K562 (cell line): Measurements from ENCODE around the gene NEDD9. TPM values are rescaled to one million over a fixed set of nuclear protein-coding genes. Genes with fewer than 3 reads are reported as not detected.

Experiments used
- ATAC-seq: fragments of 200-7000 bp; cut with Tn5 transposase; 3 replicates; pipeline ENCODE4 v1.9.1; 2020; ENCODE audit warnings: moderate library complexity
- BruUV-seq: library from RNA; stranded (reverse); fragments of 400-500 nt; replicated peaks from 2 replicates; lab custom pipeline; 2021; lab: Mats Ljungman, UMichigan
- CTCF ChIA-PET: fragments of 300-600 bp; formaldehyde crosslinking; extraction: SDS; loops from one replicate; lab custom pipeline; 2021; ENCODE audit warnings: low intra/inter-chr PET ratio; lab: Yijun Ruan, JAX
- POLR2A ChIA-PET: fragments of 300-600, 350-650 bp; sonication (Branson Sonifier 250); formaldehyde crosslinking; extraction: SDS; loops from one replicate; lab custom pipeline; 2021; ENCODE audit warnings: antibody characterized with exemption, inconsistent platforms; lab: Yijun Ruan, JAX
- DNase-seq, 4 experiments: peaks; one replicate each; pipeline versions ENCODE4 v3.0.0 to v3.0.0-alpha.2; 2011 to 2018; ENCODE audit warnings: low spot score in 3 of 4, mixed read lengths in 3 of 4; ENCODE audit errors: extremely low read depth in 1 of 4
- FAIRE-seq: peaks from 2 replicates; lab custom pipeline; 2011; peaks lifted over from hg19 to GRCh38; lab: Jason Lieb, UNC
- H2AFZ ChIP-seq: 2 replicates; pipeline ENCODE4 v1.6.0; 2011; ENCODE audit warnings: low read depth, low read length, control low read depth, inconsistent platforms
- H3K27ac ChIP-seq: fragments of 200-600 bp; 3 replicates; pipeline ENCODE4 v1.8.0; 2011; ENCODE audit warnings: low read depth, mild to moderate bottlenecking, control low read depth, inconsistent platforms, low read length, moderate library complexity, mixed read lengths; ENCODE audit errors: extremely low read depth
- H3K27me3 ChIP-seq, 2 experiments: fragments of 300-600 bp in 1 of 2; 2 replicates in 1 of 2; 3 replicates in 1 of 2; pipeline versions ENCODE4 v1.6.0 to v1.8.0; 2011; ENCODE audit warnings: inconsistent platforms in 2 of 2, low read length in 2 of 2, mild to moderate bottlenecking in 1 of 2, mixed read lengths in 1 of 2, moderate library complexity in 1 of 2; ENCODE audit not compliant: control insufficient read depth in 2 of 2, insufficient read depth in 2 of 2
- H3K36me3 ChIP-seq: fragments of 300-600 bp; 3 replicates; pipeline ENCODE4 v1.8.0; 2011; ENCODE audit warnings: mild to moderate bottlenecking, low read length, inconsistent platforms; ENCODE audit not compliant: control insufficient read depth, insufficient read depth
- H3K4me1 ChIP-seq, 2 experiments: fragments of 200-600 bp in 1 of 2; replicated peaks in 1 of 2; 2 replicates in 1 of 2; 3 replicates in 1 of 2; pipeline versions ENCODE4 v1.5.1 to v1.8.0; 2011; ENCODE audit warnings: inconsistent platforms in 2 of 2, low read length in 2 of 2, mild to moderate bottlenecking in 1 of 2, mixed read lengths in 1 of 2, moderate library complexity in 1 of 2; ENCODE audit not compliant: control insufficient read depth in 2 of 2, insufficient read depth in 2 of 2
- H3K4me2 ChIP-seq: 2 replicates; pipeline ENCODE4 v1.6.1; 2011; ENCODE audit warnings: low read length, control low read depth, inconsistent platforms, mixed read lengths; ENCODE audit not compliant: insufficient read depth
- H3K4me3 ChIP-seq: fragments of 200-600 bp; sonication (generic), shearing (Covaris generic); 2 replicates; pipeline ENCODE4 v1.5.1; 2016; ENCODE audit warnings: control low read depth, inconsistent platforms
- H3K79me2 ChIP-seq: fragments of 200-600 bp; 3 replicates; pipeline ENCODE4 v1.8.0; 2011; ENCODE audit warnings: low read length, inconsistent platforms; ENCODE audit not compliant: control insufficient read depth, insufficient read depth
- H3K9ac ChIP-seq, 2 experiments: 2 replicates each; pipeline versions ENCODE4 v1.6.0 to v1.6.1; 2011; ENCODE audit warnings: low read depth in 2 of 2, low read length in 2 of 2, control low read depth in 1 of 2, inconsistent platforms in 1 of 2, mild to moderate bottlenecking in 1 of 2, mixed read lengths in 1 of 2; ENCODE audit not compliant: insufficient read depth in 1 of 2
- H3K9me1 ChIP-seq: one replicate; pipeline ENCODE4 v1.6.0; 2011; ENCODE audit warnings: inconsistent platforms, mild to moderate bottlenecking, low read length, moderate library complexity; ENCODE audit not compliant: control insufficient read depth, insufficient read depth
- H3K9me3 ChIP-seq: replicated peaks from 2 replicates; pipeline ENCODE4 v1.5.1; 2011; ENCODE audit warnings: low read depth, low read length, inconsistent platforms; ENCODE audit not compliant: control insufficient read depth, insufficient read depth
- H4K20me1 ChIP-seq: replicated peaks from 2 replicates; pipeline ENCODE4 v1.6.1; 2011; ENCODE audit warnings: low read length, inconsistent platforms, mixed read lengths; ENCODE audit not compliant: control insufficient read depth, insufficient read depth
- CREB1 ChIP-seq, 2 experiments: sonication (generic) in 1 of 2; formaldehyde crosslinking in 1 of 2; IDR thresholded peaks; 2 replicates each; pipeline versions ENCODE4 v1.6.1 to v1.8.0; 2012 to 2022; ENCODE audit warnings: inconsistent platforms in 1 of 2, mild to moderate bottlenecking in 1 of 2, missing genetic modification reagents in 1 of 2, moderate library complexity in 1 of 2
- HNRNPH1 ChIP-seq: fragments of 200-400 bp; formaldehyde crosslinking; optimal IDR thresholded peaks from 2 replicates; pipeline ENCODE3; 2017; ENCODE audit warnings: low read depth, mild to moderate bottlenecking, low read length, moderate library complexity
- MCM2 ChIP-seq: fragments of 450-650 bp; IDR thresholded peaks from 2 replicates; pipeline ENCODE4 v1.6.1; 2017; ENCODE audit warnings: low read depth, mild to moderate bottlenecking
- TCF7 ChIP-seq: sonication (generic); IDR thresholded peaks from 2 replicates; pipeline ENCODE4 v1.6.1; 2016; ENCODE audit warnings: antibody characterized with exemption, borderline replicate concordance
- WGBS: fragments of 100-300 bp; shearing (Covaris generic); methylation state at CpG from one replicate; pipeline ENCODE4 v1.1.6; 2016; ENCODE audit warnings: low coverage, mixed read lengths; ENCODE audit not compliant: insufficient coverage; ENCODE audit errors: missing lambda C conversion rate; 5-methylcytosine and 5-hydroxymethylcytosine counted together
- in situ Hi-C: fragments of 300-500 bp; cut with MboI; formaldehyde crosslinking; loops from 4 replicates; pipeline ENCODE4 v1.15.0; 2018; ENCODE audit warnings: inconsistent platforms, mixed read lengths
- intact Hi-C: fragments of 100-400 bp; cut with micrococcal nuclease; formaldehyde crosslinking; loops from 2 replicates; pipeline ENCODE4 v1.14.2; 2022
- polyA plus RNA-seq, 8 experiments: library from polyadenylated mRNA; depleted of rRNA in 4 of 8; stranded (reverse) in 5 of 8; unstranded in 3 of 8; fragments of >200 nt; fragmentation: Nextera tagmentation in 2 of 8; fragmentation: Illumina TruSeq in 1 of 8; extraction: Ambion mirVana in 2 of 8; extraction: Trizol in 1 of 8; gene quantifications; 2 replicates each; pipeline versions ENCODE4 v1.2.1 to v1.2.3, GENCODE V29; 2011 to 2014; ENCODE audit warnings: inconsistent platforms in 1 of 8, missing spikeins in 1 of 8
- total RNA-seq, 7 experiments: library from RNA; depleted of rRNA in 6 of 7; stranded (reverse); fragments of >200 nt in 6 of 7; fragmentation: Illumina TruSeq in 2 of 7; extraction: Trizol in 2 of 7; gene quantifications; 2 replicates each; pipeline versions ENCODE4 v1.2.1 to v1.2.3, GENCODE V29; 2011 to 2021; ENCODE audit warnings: low replicate concordance in 1 of 7

The NEDD9 gene
- total and polyA plus RNA-seq, 9 of the 15 experiments (the other 6 are each of a cell fraction or from before 2014, with no cell fraction given): 0.04 to 0.18 (median 0.15) TPM; not detected in 6

DNA sequence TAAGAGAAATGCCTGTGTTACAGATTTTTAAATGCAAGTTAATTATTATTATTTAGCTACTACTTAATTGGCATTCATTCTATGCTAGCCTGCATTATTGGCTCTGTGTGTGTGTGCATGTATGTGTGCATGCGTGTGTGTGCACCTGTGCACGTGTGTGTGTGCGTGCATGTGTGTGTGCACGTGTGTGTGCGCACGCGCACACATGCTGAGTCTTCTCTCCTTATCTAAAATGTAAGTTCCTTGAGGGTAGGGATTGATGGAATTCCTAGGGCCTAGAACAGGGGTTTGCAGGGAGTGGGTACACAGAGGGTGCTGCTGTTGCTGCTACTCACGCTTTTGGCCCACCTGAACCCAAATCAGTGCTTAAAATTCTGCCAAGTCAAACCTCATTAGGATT lies 43.8 kb upstream of the NEDD9 start:
- Histone ChIP-seq H3K4me3 (no peak overlapping the region), H3K27ac (no peak overlapping the region), H3K9ac (no peak overlapping the region), H3K9me1 (no peaks in the 10 kb centered on the region), H2AFZ (no peak overlapping the region), H3K9me3 (no peaks in the 10 kb centered on the region), H3K36me3 (no peaks in the 10 kb centered on the region), H3K79me2 (no peaks in the 10 kb centered on the region), H4K20me1 (no peaks in the 10 kb centered on the region; the same call in 1 of the 2 replicates), H3K4me2 (no peak overlapping the region), H3K4me1 (no peaks in the 10 kb centered on the region), H3K27me3 (peaks cover 20 to 54% of the 10 kb centered on the region in 2 experiments)
- intact Hi-C loops (no loop called here), in situ Hi-C loops (no loop called here)
- DNase-seq (no peak), ATAC-seq (no peak), FAIRE-seq (no peak)
- TF ChIP-seq HNRNPH1: no peak
- no peak for TF ChIP-seq MCM2
- TF ChIP-seq TCF7: no peak
- POLR2A ChIA-PET: no interaction called here
- CTCF ChIA-PET: no interaction called here
- WGBS: 3% methylated on average over 8 of the region's 8 CpGs
- no TSS peak for BruUV-seq

DNA sequence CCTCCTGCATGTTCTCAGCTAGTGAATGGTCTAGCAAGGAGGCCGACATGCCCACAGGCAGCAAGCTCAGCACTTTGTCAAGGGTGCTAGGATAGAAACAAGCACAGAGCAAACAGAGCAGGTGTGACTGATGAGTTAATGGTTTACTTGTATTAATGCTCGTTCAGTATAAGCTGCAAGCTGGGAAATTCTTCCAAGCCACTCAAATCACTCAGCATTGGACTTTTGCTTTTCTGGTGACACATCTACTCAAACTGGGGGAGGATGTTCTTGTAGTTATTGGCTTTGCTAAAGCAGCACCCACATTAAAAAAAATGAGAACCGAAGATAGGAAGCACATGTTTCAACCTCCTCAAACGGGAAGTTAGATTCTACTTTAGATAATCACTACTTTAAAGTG lies 43.1 kb upstream of the NEDD9 start:
- no TSS peak for BruUV-seq
- peaks cover 22 to 56% of the 10 kb centered on the region in 2 experiments for H3K27me3 ChIP-seq
- in situ Hi-C loops: no loop called here

More for the DNA sequence above, 43.1 kb upstream of the NEDD9 start:
- H3K4me2 ChIP-seq: no peak overlapping the region
- no peak overlapping the region for H3K27ac ChIP-seq
- H4K20me1 ChIP-seq: no peaks in the 10 kb centered on the region
- no peaks in the 10 kb centered on the region for H3K36me3 ChIP-seq
- H3K9me3 ChIP-seq: no peaks in the 10 kb centered on the region
- no peaks in the 10 kb centered on the region for H3K9me1 ChIP-seq
- CTCF ChIA-PET: no interaction called here
- no peak overlapping the region for H3K4me3 ChIP-seq
- no peak for DNase-seq
- no peak for FAIRE-seq
- POLR2A ChIA-PET: no interaction called here
- intact Hi-C loops: no loop called here
- no peaks in the 10 kb centered on the region for H3K4me1 ChIP-seq
- no peak overlapping the region for H3K9ac ChIP-seq
- H3K79me2 ChIP-seq: no peaks in the 10 kb centered on the region
- H2AFZ ChIP-seq: no peak overlapping the region
- 0% methylated on average over 4 of the region's 4 CpGs for WGBS
- ATAC-seq: no peak
- no peak for TF ChIP-seq CREB1 (IDR thresholded peaks at IDR 0.05)
- TF ChIP-seq CREB1 (CRISPR knock-in tag; IDR thresholded peaks at IDR 0.05): no peak
